ENCODE measurements around the gene EXOSC7. TPM values are rescaled to one million over a fixed set of nuclear protein-coding genes. Genes with fewer than 3 reads are reported as not detected.
A peak's percentile ranks its signal among the peaks of the same experiment; 100 is the strongest.

The EXOSC7 gene
- total and polyA plus RNA-seq, 9 of the 15 experiments (the other 6 are each of a cell fraction or from before 2014, with no cell fraction given): 88.5 to 237 (median 112) TPM

GRCh38 chr3:45054196-45054857 is 78.3 kb downstream of the EXOSC7 start (continued):
- TF ChIP-seq ZNF232 (CRISPR knock-in tag; IDR thresholded peaks at IDR 0.05): no peak
- TF ChIP-seq SMARCA5 (IDR thresholded peaks at IDR 0.05): no peak
- TF ChIP-seq MAFK (IDR thresholded peaks at IDR 0.05; ENCODE audit: low read length): no peak
- no peak for TF ChIP-seq POLR2G (IDR thresholded peaks at IDR 0.05; ENCODE audit: low read depth, low read length)
- no peak for TF ChIP-seq ZNF436 (CRISPR knock-in tag; IDR thresholded peaks at IDR 0.05)
- 0 out of 2 replicates have a peak, but pooled peaks have one; percentile 34 for TF ChIP-seq CGGBP1 (CRISPR knock-in tag; IDR thresholded peaks at IDR 0.05)
- TF ChIP-seq GABPA (tag; conservative IDR thresholded peaks at IDR 0.05; ENCODE audit: low read depth): no peak
- TF ChIP-seq ZNF280B (CRISPR knock-in tag; IDR thresholded peaks at IDR 0.05): 0 out of 2 replicates have a peak, but pooled peaks have one; percentile 46
- no peak; the same call in 1 of the 2 replicates for TF ChIP-seq KLF10 (CRISPR knock-in tag; IDR thresholded peaks at IDR 0.05)
- no peak for TF ChIP-seq FOS (IDR thresholded peaks at IDR 0.05; ENCODE audit: extremely low read depth, insufficient read length)
- no peak for TF ChIP-seq RUNX1 (IDR thresholded peaks at IDR 0.05; ENCODE audit: low read depth)
- no peak for TF ChIP-seq ZBTB8A (IDR thresholded peaks at IDR 0.05; ENCODE audit: partially characterized antibody)
- peak; percentile 91; the same call in 1 of the 2 replicates for TF ChIP-seq ARID3B (CRISPR knock-in tag; IDR thresholded peaks at IDR 0.05; ENCODE audit: borderline replicate concordance)
- no peak for TF ChIP-seq E2F5 (CRISPR knock-in tag; IDR thresholded peaks at IDR 0.05)
- no peak for TF ChIP-seq SMAD2 (IDR thresholded peaks at IDR 0.05; ENCODE audit: low read depth, low read length)
- no peak for TF ChIP-seq PHB (CRISPR knock-in tag; IDR thresholded peaks at IDR 0.05)
- no peak for TF ChIP-seq ZNF143 (CRISPR knock-in tag; IDR thresholded peaks at IDR 0.05)
- no peak for TF ChIP-seq POLR3A (IDR thresholded peaks at IDR 0.05; ENCODE audit: borderline replicate concordance, extremely low read depth, insufficient read depth, insufficient read length)
- TF ChIP-seq CHCHD3 (CRISPR knock-in tag; IDR thresholded peaks at IDR 0.05): no peak
- no peak for TF ChIP-seq NFYB (IDR thresholded peaks at IDR 0.05; ENCODE audit: extremely low read depth, insufficient read length)
- TF ChIP-seq ETV6 (IDR thresholded peaks at IDR 0.05; ENCODE audit: borderline replicate concordance in 1 of 2, low read depth in 2 of 2, low read length in 1 of 2): no peak
- TF ChIP-seq ETV6 (CRISPR knock-in tag; IDR thresholded peaks at IDR 0.05; ENCODE audit: borderline replicate concordance): no peak
- TF ChIP-seq SUPT5H (IDR thresholded peaks at IDR 0.05): no peak

Data from K562 (cell line).